Eye (tissue), 1 donor: ENCODE data around the gene PPOX.

Experiments
- DNase-seq: peaks from one replicate; pipeline ENCODE4 v3.0.0-alpha.2; 2015

Gene PPOX

GRCh38 chr1:161176468-161177111, 10.4 kb downstream of the PPOX start:
- DNase-seq, result no peak

- DNase-seq, result peak; percentile 97
These were observed 11.1 kb downstream of the PPOX start, which contains the start of gene B4GALT3 for GRCh38 chr1:161177112-161177935. Gene B4GALT3, minus strand, starts transcription at chr1:161177507. Its CDS starts 1,447 bp downstream, at chr1:161176060.

GRCh38 chr1:161177936-161178244, 11.7 kb downstream of the PPOX start:
- DNase-seq, result no peak

GRCh38 chr1:161179698-161180097, 13.5 kb downstream of the PPOX start:
- no peak for DNase-seq

GRCh38 chr1:161180639-161181038, 14.4 kb downstream of the PPOX start:
- peak; percentile 19 for DNase-seq

- DNase-seq, result no peak
These were observed 16.0 kb downstream of the PPOX start for GRCh38 chr1:161182214-161182613.

- DNase-seq, result peak; percentile 31
These were observed 19.1 kb downstream of the PPOX start for GRCh38 chr1:161185282-161185682.

- DNase-seq, result no peak
These were observed 19.6 kb downstream of the PPOX start for GRCh38 chr1:161185732-161186311.

GRCh38 chr1:161187311-161187710, 21.1 kb downstream of the PPOX start:
- DNase-seq, result no peak

GRCh38 chr1:161188381-161188780, 22.2 kb downstream of the PPOX start:
- no peak for DNase-seq

GRCh38 chr1:161189036-161189435, 22.8 kb downstream of the PPOX start:
- DNase-seq, result no peak

- peak; percentile 10 for DNase-seq
These were observed 24.8 kb downstream of the PPOX start for GRCh38 chr1:161190962-161191521.

- DNase-seq, result no peak
These were observed 25.7 kb downstream of the PPOX start for GRCh38 chr1:161191971-161192370.

- DNase-seq, result peak; percentile 90
These were observed 26.5 kb downstream of the PPOX start for GRCh38 chr1:161192476-161193465.

GRCh38 chr1:161193561-161194235, 27.5 kb downstream of the PPOX start:
- no peak for DNase-seq

- no peak for DNase-seq
These were observed 28.9 kb downstream of the PPOX start for GRCh38 chr1:161195171-161195570.

- DNase-seq, result no peak
These were observed 29.9 kb downstream of the PPOX start for GRCh38 chr1:161196111-161196510.

GRCh38 chr1:161196521-161197451, 30.6 kb downstream of the PPOX start:
- DNase-seq, result peak; percentile 87

GRCh38 chr1:161197560-161198193, 31.5 kb downstream of the PPOX start:
- no peak for DNase-seq
